Measurements from ENCODE around the gene ARMCX6.

- TF ChIP-seq YY1 (IDR thresholded peaks at IDR 0.05; ENCODE audit: insufficient read depth, insufficient read length) (no peak), ZNF274 (IDR thresholded peaks at IDR 0.05; ENCODE audit: low read depth, low read length) (no peak), SUZ12 (IDR thresholded peaks at IDR 0.05; ENCODE audit: extremely low read depth, insufficient read depth, insufficient read length) (no peak)
Observed at GRCh38 chrX:101605728-101606127, 12.1 kb downstream of the ARMCX6 start.

All from NT2/D1 (cell line).